GM10266 (cell line): ENCODE results near the gene ATP5PF.
"Not testable (repeated sequence)": the region's sequence is repeated elsewhere in the genome, so short reads cannot be mapped to it uniquely, and the experiment has no call there.

Source experiments
- DNase-seq: peaks from one replicate; pipeline ENCODE4 v3.0.0; 2012; ENCODE audit errors: extremely low spot score
- CTCF ChIP-seq: IDR thresholded peaks from 2 replicates; pipeline ENCODE4 v1.5.1; 2012; ENCODE audit warnings: mild to moderate bottlenecking, low read depth; ENCODE audit not compliant: control insufficient read depth, insufficient read depth; ENCODE audit errors: missing control alignments

Gene ATP5PF

GRCh38 chr21:25701529-25701928 is 33.2 kb downstream of the ATP5PF start:
- DNase-seq, result no peak
- TF ChIP-seq CTCF, result no peak

- no peak for DNase-seq
- TF ChIP-seq CTCF, result no peak
These were observed 34.0 kb downstream of the ATP5PF start for GRCh38 chr21:25700741-25701140.

GRCh38 chr21:25695461-25695860 is 39.2 kb downstream of the ATP5PF start:
- DNase-seq, result not testable (repeated sequence)

- DNase-seq, result no peak
These were observed 42.7 kb downstream of the ATP5PF start for GRCh38 chr21:25691976-25692375.

GRCh38 chr21:25689226-25689625 is 45.5 kb downstream of the ATP5PF start:
- DNase-seq, result no peak
- no peak for TF ChIP-seq CTCF

More at GRCh38 chr21:25691976-25692375, 42.7 kb downstream of the ATP5PF start:
- TF ChIP-seq CTCF, result no peak

GRCh38 chr21:25688275-25689155 is 46.2 kb downstream of the ATP5PF start:
- DNase-seq, result no peak
- no peak for TF ChIP-seq CTCF

- TF ChIP-seq CTCF, result no peak
- DNase-seq, result no peak
These were observed 46.9 kb downstream of the ATP5PF start for GRCh38 chr21:25687787-25688186.
